Pulmonary artery endothelial cell (primary cell): ENCODE results near the gene UBE3D. TPM values are rescaled to one million over a fixed set of nuclear protein-coding genes. Genes with fewer than 3 reads are reported as not detected.
"Not testable (repeated sequence)": the region's sequence is repeated elsewhere in the genome, so short reads cannot be mapped to it uniquely, and the experiment has no call there.

Source experiments
- DNase-seq: peaks from one replicate; pipeline ENCODE4 v3.0.0-alpha.2; 2011; ENCODE audit warnings: low read depth, low spot score
- total RNA-seq: library from RNA; depleted of rRNA; stranded (reverse); fragments of >200 nt; gene quantifications from 2 replicates; pipeline ENCODE4 v1.2.3, GENCODE V29; 2014

UBE3D gene
- total RNA-seq, 1 donor from 2014 or later: 5.1 TPM

GRCh38 chr6:82915666-82916065, 150.0 kb downstream of the UBE3D start:
- no peak for DNase-seq

GRCh38 chr6:82914511-82914910, 151.1 kb downstream of the UBE3D start:
- no peak for DNase-seq

GRCh38 chr6:82910820-82911219, 154.8 kb downstream of the UBE3D start:
- no peak for DNase-seq

DNA sequence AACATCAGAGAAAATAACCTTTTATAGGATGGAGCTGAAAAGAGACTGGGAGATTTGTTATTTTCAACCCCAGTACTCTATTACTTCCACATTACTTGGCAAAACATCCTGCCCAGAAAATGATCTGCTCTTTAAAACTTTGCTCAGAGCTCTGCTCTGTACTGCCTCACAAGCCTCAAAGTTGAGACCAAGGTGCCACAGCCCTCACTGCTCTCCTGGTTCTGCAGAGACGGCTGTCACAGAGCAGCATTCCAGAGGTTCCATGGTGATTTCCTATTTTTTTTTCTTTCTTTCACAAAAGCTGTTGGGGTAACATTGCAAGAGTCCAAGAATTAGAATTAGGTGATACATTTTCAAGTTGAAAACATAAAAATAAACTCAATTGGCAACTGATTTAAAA, 155.2 kb downstream of the UBE3D start:
- no peak for DNase-seq

GRCh38 chr6:82909551-82909950, 156.1 kb downstream of the UBE3D start:
- DNase-seq: no peak

DNA sequence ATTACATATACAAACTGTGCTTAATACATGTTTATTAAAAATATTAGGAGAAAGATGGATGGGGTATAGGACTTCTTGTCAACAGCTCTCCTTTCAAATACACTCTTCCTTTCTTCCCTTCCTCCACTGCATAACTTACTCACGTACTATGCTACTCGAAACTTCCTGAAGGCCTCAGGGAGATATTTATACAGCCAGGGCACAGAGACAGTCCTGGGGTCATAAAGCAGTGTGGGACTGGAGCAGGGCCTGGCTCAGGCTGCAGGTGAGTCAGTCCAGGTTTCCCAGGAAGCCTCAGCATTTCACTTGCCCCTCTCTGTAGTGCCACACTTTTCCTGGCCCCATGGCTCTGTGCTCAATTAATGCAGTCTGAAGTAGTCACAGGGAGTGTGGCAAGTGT, 157.0 kb downstream of the UBE3D start:
- DNase-seq: no peak

GRCh38 chr6:82906951-82907350, 158.7 kb downstream of the UBE3D start:
- no peak for DNase-seq

GRCh38 chr6:82906489-82906888, 159.2 kb downstream of the UBE3D start:
- no peak for DNase-seq

DNA sequence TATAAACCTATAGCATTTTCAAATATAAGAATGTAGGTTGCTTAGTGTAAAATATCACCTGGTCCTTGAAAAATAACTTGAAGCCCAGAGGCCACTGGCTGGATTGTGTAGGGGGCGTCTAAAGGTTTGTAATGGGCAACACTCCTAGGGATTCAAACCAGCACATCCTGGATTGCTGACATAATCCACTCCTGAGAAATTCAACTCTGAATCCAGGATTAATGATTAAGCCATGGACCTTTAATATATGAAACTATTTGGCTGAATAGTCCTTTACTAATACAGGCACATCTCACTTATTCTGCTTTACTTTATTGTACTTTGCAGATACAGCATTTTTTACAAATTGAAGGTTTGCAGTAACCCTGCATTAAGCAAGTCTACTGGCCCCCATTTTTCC, 160.8 kb downstream of the UBE3D start:
- no peak for DNase-seq

DNA sequence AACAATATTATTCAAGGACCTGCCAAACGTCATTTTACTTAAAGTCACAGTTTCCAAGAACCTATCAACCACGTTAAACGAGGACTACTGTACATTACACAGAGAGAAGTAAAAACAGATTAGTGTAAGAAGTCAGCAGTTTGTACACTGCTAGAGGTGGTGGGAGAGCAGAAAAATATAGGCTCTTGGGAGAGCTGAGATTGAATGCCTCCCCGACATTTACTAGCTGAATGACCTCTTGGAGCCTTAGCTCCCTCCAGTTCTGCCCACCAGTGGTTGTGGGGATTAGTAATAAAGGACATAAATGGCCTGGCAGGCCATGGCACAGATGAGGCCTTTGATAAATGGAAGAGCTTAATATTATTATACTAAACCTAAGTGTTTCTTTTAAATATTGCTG, 161.4 kb downstream of the UBE3D start:
- no peak for DNase-seq

GRCh38 chr6:82902290-82902689, 163.4 kb downstream of the UBE3D start:
- DNase-seq: no peak

DNA sequence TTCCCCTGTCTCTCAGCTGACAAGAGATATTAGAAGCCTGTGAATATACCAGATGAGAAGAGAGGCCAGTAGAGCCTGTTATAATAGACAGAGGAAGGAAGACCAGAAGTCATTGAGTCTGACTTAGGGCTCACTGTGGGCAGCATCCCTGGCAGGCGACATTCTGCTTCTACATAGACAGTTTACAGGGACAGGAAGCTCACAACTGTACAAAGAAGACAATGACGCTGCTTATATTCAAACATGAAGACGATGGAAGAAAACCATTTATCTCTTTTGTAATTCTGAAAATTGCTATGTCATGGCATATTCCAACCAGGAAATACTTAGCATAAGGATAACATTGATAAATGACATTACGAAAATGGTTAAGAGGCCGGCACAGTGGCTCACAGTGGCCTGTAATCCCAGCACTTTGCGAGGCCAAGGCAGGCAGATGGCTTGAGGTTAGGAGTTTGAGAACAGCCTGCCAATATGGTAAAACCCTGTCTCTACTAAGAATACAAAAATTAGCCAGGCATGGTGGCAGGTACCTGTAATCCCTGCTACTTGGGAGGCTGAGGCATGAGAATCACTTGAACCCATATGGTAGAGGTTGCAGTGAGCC, 170.9 kb downstream of the UBE3D start:
- DNase-seq: no peak

DNA sequence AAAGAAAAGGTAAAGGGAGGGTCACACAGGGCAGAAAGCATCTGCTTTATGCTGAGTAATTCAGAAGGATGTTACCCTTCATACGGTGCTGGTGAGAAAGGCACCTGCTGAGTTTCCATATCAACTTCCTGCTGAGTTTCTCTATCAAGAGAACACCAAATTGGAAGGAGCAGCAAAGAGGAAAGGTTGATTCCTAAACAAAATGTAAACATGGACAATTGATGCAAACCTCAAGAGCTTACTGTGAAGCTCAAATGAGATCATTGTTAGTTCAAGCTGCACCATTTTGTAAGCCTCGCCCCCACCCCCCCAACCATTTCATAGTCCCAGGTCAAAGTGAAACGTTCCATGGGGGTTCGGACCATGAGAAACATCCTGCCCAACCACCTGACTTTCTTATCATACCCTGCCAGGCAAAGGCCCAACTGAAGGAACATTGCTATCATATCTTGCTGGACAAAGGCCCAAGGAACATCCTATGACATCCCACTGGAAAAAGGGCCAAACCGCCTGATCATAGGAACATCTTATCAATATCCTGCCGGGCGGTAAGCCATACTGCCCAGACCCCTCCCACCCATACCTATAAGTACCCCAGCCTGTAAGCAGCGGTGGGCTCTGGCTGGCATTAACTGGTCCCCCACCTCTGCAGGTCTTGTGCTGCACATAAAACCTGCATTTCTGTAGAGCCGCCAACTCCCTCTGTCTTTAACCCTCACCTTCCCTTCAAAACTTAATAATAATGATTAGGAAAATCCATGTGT, 171.6 kb downstream of the UBE3D start:
- no peak for DNase-seq

GRCh38 chr6:82891503-82891902, 174.1 kb downstream of the UBE3D start:
- DNase-seq: not testable (repeated sequence)

GRCh38 chr6:82891076-82891475, 174.6 kb downstream of the UBE3D start:
- DNase-seq: no peak

DNA sequence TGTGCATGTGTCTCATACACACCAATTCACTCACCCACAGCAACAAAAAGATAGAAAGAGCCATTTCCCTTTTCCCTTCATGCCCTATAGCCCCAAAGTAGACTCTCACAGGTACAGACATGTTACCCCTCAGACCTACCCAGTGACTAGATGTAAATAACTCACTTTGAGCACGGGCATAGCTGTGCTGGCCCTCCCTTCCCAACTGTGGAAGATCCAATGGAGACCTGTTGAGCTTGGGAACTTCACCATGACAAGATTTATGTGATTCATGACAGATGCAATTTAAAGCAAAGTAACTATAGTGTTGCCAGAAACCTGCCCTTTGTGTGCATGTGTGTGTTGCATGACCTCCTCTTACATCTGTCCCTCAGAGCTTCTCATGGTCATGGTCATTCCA, 175.4 kb downstream of the UBE3D start:
- DNase-seq: no peak

DNA sequence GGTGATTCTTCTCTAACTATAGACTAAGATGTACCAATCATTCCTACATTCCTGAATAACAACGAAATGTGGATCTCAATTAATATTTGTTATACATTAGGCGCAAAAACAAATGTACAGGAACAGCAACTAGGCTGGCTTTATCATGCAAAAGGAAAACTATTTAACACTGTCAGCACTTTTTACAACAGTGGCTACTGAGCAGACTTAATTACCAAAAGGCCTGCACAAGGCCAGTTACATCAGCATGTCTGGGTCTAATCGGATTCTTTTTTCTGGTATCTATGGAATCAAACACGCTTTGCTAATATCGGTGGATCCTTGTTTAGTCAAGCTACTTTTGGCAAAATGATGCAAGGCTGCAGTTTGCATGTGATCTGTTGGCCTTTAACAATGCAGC, 176.5 kb downstream of the UBE3D start:
- DNase-seq: no peak

DNA sequence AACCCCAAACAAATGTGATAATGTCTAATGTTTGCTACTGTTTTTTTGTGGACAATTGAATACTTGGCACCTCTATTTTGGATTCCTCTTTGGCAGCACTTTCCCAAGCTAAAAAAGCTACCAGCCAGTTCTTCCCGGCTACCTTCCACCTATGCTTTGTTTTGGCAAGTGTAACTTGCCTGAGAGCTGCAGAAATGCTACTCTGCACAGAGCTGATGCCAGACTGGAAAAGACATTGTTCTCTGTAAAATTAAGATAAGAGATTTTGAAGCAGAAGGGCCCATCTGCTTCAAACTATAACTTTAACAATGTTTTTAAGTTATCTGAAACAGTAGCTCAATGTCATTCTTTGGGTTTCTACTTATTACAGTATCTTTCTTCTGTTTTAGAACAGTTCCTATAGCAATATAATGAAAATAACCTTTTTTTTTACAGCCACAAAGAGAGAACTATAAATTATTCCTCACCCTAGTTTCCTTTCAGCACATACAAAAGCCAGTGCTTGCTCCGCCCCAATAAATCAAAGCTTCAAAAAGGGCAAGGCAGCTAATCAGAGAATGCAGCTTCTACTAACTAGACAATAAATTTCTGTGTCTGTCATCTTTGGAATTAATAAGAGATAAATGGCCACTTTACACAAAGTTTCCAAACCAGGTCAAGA, 183.1 kb downstream of the UBE3D start:
- DNase-seq: no peak

DNA sequence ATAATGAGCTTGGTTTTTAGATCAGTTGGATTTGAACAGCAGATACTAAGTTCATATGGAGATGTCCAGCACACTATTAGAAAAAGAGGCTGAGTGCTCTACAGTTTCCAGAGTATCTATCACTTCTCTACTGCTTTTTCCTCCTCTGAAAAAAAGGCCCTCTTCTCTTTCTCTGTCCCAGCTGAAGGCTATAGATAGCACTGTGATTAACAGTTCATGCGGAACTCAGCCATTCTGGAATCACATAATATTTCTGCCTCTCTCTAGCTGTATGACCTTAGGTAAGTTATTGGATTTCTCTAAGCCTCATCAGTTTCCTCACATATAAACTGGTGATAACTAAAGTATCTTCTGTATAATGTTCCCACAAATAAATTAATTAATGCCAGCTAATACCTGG, 184.1 kb downstream of the UBE3D start:
- DNase-seq: no peak

- DNase-seq: peak; percentile 15
These were observed 186.8 kb downstream of the UBE3D start for GRCh38 chr6:82878812-82879211.

DNA sequence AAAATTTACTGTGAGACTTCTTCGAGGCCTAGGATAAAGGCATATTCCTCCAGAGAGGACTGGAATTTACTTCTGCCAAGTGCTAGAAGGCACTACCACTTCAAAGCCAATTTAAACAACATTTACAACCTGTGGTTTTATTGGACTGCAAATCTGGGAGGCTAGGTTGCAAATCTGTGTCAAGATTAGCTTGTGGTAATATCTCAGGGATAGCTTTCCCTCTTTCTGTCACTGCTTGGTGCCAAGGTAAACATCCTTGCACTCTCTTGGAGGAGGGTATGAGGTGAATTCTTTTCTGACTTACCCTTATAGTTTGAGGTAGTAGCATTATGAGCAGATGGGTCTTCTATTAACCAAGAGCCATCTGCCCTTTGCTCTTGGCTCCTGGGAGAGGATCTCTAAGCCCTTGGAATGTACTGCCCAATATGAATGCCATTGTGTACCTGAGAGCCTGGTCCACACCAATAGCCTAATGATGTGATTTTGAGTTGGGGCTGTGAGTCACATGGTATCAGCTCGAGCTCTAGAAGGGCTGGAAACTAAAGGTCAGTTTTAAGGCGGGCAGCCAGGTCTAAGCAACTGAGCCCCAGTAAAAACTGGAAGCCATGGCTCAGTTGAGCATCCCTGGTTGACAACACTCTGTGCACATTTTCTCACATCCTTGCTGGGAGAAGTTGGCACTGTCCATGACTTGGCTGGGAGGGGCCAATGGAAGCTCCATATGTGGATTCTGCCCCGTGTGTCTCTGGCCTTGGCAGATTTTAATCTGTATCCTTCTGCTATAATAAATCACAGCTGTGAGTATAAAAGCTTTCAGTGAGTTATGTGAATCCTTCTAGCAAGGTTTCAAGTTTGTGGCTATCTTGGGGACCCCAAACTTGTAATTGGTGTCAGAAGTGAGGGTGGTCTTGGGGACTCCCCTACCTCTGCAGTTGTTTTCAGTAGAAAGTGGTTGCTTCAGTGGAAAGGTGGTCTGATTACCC, 188.1 kb downstream of the UBE3D start:
- DNase-seq: no peak
